Mesenchymal stem cell (in vitro differentiated cells and primary cell): ENCODE data around the gene TGFA.

Experiments used
- DNase-seq: peaks from one replicate; pipeline ENCODE4 v3.0.0-alpha.2; 2013
- H2AFZ ChIP-seq: one replicate; pipeline ENCODE4 v1.6.1; 2013; ENCODE audit warnings: low read depth, mild to moderate bottlenecking, control low read depth, inconsistent platforms, low read length, moderate library complexity
- H2AK5ac ChIP-seq: 2 replicates; pipeline ENCODE4 v1.6.1; 2013; ENCODE audit warnings: low read length, moderate library complexity, mild to moderate bottlenecking, inconsistent platforms; ENCODE audit not compliant: severe bottlenecking
- H2BK120ac ChIP-seq: one replicate; pipeline ENCODE4 v1.6.1; 2013; ENCODE audit warnings: low read depth, mild to moderate bottlenecking, inconsistent platforms, low read length, moderate library complexity
- H2BK12ac ChIP-seq, 2 experiments: one replicate each; pipeline ENCODE4 v1.6.1; 2013; ENCODE audit warnings: inconsistent platforms in 2 of 2, low read length in 2 of 2, mild to moderate bottlenecking in 2 of 2, moderate library complexity in 2 of 2, control low read depth in 1 of 2
- H2BK15ac ChIP-seq: one replicate; pipeline ENCODE4 v1.6.1; 2013; ENCODE audit warnings: mild to moderate bottlenecking, low read depth, inconsistent platforms; ENCODE audit not compliant: poor library complexity, severe bottlenecking
- H2BK5ac ChIP-seq: 2 replicates; pipeline ENCODE4 v1.6.1; 2013; ENCODE audit warnings: low read depth, mild to moderate bottlenecking, low read length, control low read depth, inconsistent platforms; ENCODE audit not compliant: poor library complexity, severe bottlenecking
- H3K14ac ChIP-seq, 2 experiments: one replicate each; pipeline ENCODE4 v1.6.1; 2013; ENCODE audit warnings: inconsistent platforms in 2 of 2, low read length in 2 of 2, control low read depth in 1 of 2, mild to moderate bottlenecking in 1 of 2, moderate library complexity in 1 of 2
- H3K18ac ChIP-seq, 2 experiments: one replicate each; pipeline ENCODE4 v1.6.1; 2013; ENCODE audit warnings: inconsistent platforms in 2 of 2, low read length in 2 of 2, control low read depth in 1 of 2, low read depth in 1 of 2, mild to moderate bottlenecking in 1 of 2
- H3K23ac ChIP-seq, 2 experiments: one replicate each; pipeline ENCODE4 v1.6.1; 2013; ENCODE audit warnings: inconsistent platforms in 2 of 2, low read length in 2 of 2, mild to moderate bottlenecking in 2 of 2, moderate library complexity in 2 of 2, control low read depth in 1 of 2
- H3K27ac ChIP-seq: 2 replicates; pipeline ENCODE4 v1.5.1; 2013; ENCODE audit warnings: mild to moderate bottlenecking, moderate library complexity, low read length, control low read depth, inconsistent platforms; ENCODE audit not compliant: poor library complexity, severe bottlenecking
- H3K27me3 ChIP-seq, 2 experiments: 2 replicates each; pipeline versions ENCODE4 v1.6.1 to v1.7.0; 2013; ENCODE audit warnings: low read length in 2 of 2, mild to moderate bottlenecking in 2 of 2, moderate library complexity in 2 of 2, control low read depth in 1 of 2, inconsistent platforms in 1 of 2; ENCODE audit not compliant: control insufficient read depth in 1 of 2, insufficient read depth in 1 of 2
- H3K36me3 ChIP-seq, 2 experiments: 2 replicates each; pipeline versions ENCODE4 v1.6.1 to v1.7.0; 2013; ENCODE audit warnings: low read length in 2 of 2, control low read depth in 1 of 2, inconsistent platforms in 1 of 2, low read depth in 1 of 2, mild to moderate bottlenecking in 1 of 2; ENCODE audit not compliant: insufficient read depth in 2 of 2, control insufficient read depth in 1 of 2
- H3K4ac ChIP-seq, 2 experiments: one replicate each; pipeline ENCODE4 v1.6.1; 2013; ENCODE audit warnings: inconsistent platforms in 2 of 2, low read length in 2 of 2, mild to moderate bottlenecking in 2 of 2, moderate library complexity in 2 of 2, control low read depth in 1 of 2, low read depth in 1 of 2
- H3K4me1 ChIP-seq: 2 replicates; pipeline ENCODE4 v1.6.1; 2013; ENCODE audit warnings: low read depth, low read length, control low read depth; ENCODE audit not compliant: control insufficient read depth, insufficient read depth
- H3K4me2 ChIP-seq: 2 replicates; pipeline ENCODE4 v1.6.1; 2013; ENCODE audit warnings: low read length, mild to moderate bottlenecking, inconsistent platforms; ENCODE audit not compliant: poor library complexity, severe bottlenecking
- H3K4me3 ChIP-seq, 2 experiments: 2 replicates each; pipeline versions ENCODE4 v1.5.1 to v1.7.0; 2013; ENCODE audit warnings: low read length in 2 of 2, mild to moderate bottlenecking in 2 of 2, control low read depth in 1 of 2, low read depth in 1 of 2; ENCODE audit not compliant: insufficient read depth in 1 of 2
- H3K79me1 ChIP-seq: replicated peaks from 2 replicates; pipeline ENCODE4 v1.6.1; 2013; ENCODE audit warnings: mild to moderate bottlenecking, control low read depth, low read length, inconsistent platforms; ENCODE audit not compliant: poor library complexity, severe bottlenecking
- H3K9ac ChIP-seq: 2 replicates; pipeline ENCODE4 v1.7.0; 2013; ENCODE audit warnings: mild to moderate bottlenecking, low read length, moderate library complexity
- H3K9me3 ChIP-seq: 2 replicates; pipeline ENCODE4 v1.7.0; 2013; ENCODE audit warnings: mild to moderate bottlenecking, low read length; ENCODE audit not compliant: control insufficient read depth
- H4K8ac ChIP-seq: one replicate; pipeline ENCODE4 v1.6.1; 2013; ENCODE audit warnings: inconsistent platforms, mild to moderate bottlenecking, low read length, moderate library complexity
- H4K91ac ChIP-seq: one replicate; pipeline ENCODE4 v1.6.1; 2013; ENCODE audit warnings: mild to moderate bottlenecking, low read length, inconsistent platforms
- WGBS: methylation state at CpG from one replicate; pipeline ENCODE4 v1.1.7; 2013; ENCODE audit warnings: mixed read lengths; 5-methylcytosine and 5-hydroxymethylcytosine counted together

Gene TGFA

GRCh38 chr2:70443078-70443465 lies 110.6 kb downstream of the TGFA start:
- WGBS = 63% methylated on average over 2 of the region's 2 CpGs
- H2AFZ ChIP-seq = no peak overlapping the region
- H3K4ac ChIP-seq = no peak overlapping the region
- H2BK120ac ChIP-seq = no peak overlapping the region
- H3K23ac ChIP-seq = no peak overlapping the region
- H3K36me3 ChIP-seq = no peaks in the 10 kb centered on the region
- no peak overlapping the region for H2BK15ac ChIP-seq
- H3K27me3 ChIP-seq = peaks cover 4 to 17% of the 10 kb centered on the region in 2 experiments
- H3K4me3 ChIP-seq = no peak overlapping the region
- H2AK5ac ChIP-seq = no peak overlapping the region
- H3K18ac ChIP-seq = no peak overlapping the region
- no peaks in the 10 kb centered on the region for H3K4me1 ChIP-seq
- no peaks in the 10 kb centered on the region for H3K9me3 ChIP-seq
- H3K4me2 ChIP-seq = no peak overlapping the region
- no peak for DNase-seq
- H2BK12ac ChIP-seq = no peak overlapping the region
- H3K79me1 ChIP-seq = no peaks in the 10 kb centered on the region
- no peak overlapping the region for H3K27ac ChIP-seq
- no peak overlapping the region for H4K91ac ChIP-seq
- no peak overlapping the region for H3K14ac ChIP-seq
- H3K9ac ChIP-seq = no peak overlapping the region
- H4K8ac ChIP-seq = no peak overlapping the region
- no peak overlapping the region for H2BK5ac ChIP-seq

GRCh38 chr2:70442301-70443077 lies 111.1 kb downstream of the TGFA start:
- H3K4me1 ChIP-seq = no peaks in the 10 kb centered on the region
- H3K9me3 ChIP-seq = no peaks in the 10 kb centered on the region
- H3K4ac ChIP-seq = no peak overlapping the region
- H2AFZ ChIP-seq = no peak overlapping the region
- no peak for DNase-seq
- no peaks in the 10 kb centered on the region for H3K79me1 ChIP-seq
- H3K27me3 ChIP-seq = peaks cover 4 to 17% of the 10 kb centered on the region in 2 experiments
- H3K4me2 ChIP-seq = no peak overlapping the region
- H3K18ac ChIP-seq = no peak overlapping the region
- no peak overlapping the region for H2BK15ac ChIP-seq
- H4K91ac ChIP-seq = no peak overlapping the region
- H3K36me3 ChIP-seq = no peaks in the 10 kb centered on the region
- no peak overlapping the region for H3K23ac ChIP-seq
- no peak overlapping the region for H3K27ac ChIP-seq
- no peak overlapping the region for H2BK120ac ChIP-seq
- H3K14ac ChIP-seq = no peak overlapping the region
- no peak overlapping the region for H4K8ac ChIP-seq
- H2AK5ac ChIP-seq = no peak overlapping the region
- 65% methylated on average over 6 of the region's 8 CpGs for WGBS
- H2BK5ac ChIP-seq = no peak overlapping the region
- H2BK12ac ChIP-seq = no peak overlapping the region
- no peak overlapping the region for H3K9ac ChIP-seq
- no peak overlapping the region for H3K4me3 ChIP-seq

GRCh38 chr2:70440621-70441020 lies 113.0 kb downstream of the TGFA start:
- Histone ChIP-seq H3K27me3 (peaks cover 7 to 31% of the 10 kb centered on the region in 2 experiments), H2BK15ac (no peak overlapping the region), H3K14ac (no peak overlapping the region), H3K79me1 (no peaks in the 10 kb centered on the region), H4K8ac (no peak overlapping the region), H2AK5ac (no peak overlapping the region), H2BK5ac (no peak overlapping the region), H3K4me2 (no peak overlapping the region), H3K9ac (no peak overlapping the region), H3K4me1 (no peaks in the 10 kb centered on the region), H3K18ac (no peak overlapping the region), H3K27ac (no peak overlapping the region), H3K4me3 (no peak overlapping the region), H2BK120ac (no peak overlapping the region), H2AFZ (no peak overlapping the region), H3K23ac (no peak overlapping the region), H3K36me3 (no peaks in the 10 kb centered on the region), H3K4ac (no peak overlapping the region), H3K9me3 (no peaks in the 10 kb centered on the region), H4K91ac (no peak overlapping the region), H2BK12ac (no peak overlapping the region)
- DNase-seq = no peak

GRCh38 chr2:70435138-70435537 lies 118.5 kb downstream of the TGFA start:
- no peak overlapping the region for H2AFZ ChIP-seq
- no peak overlapping the region for H2BK120ac ChIP-seq
- no peak overlapping the region for H2AK5ac ChIP-seq
- H3K23ac ChIP-seq = no peak overlapping the region
- H3K4me2 ChIP-seq = no peak overlapping the region
- no peaks in the 10 kb centered on the region for H3K79me1 ChIP-seq
- no peak overlapping the region for H2BK15ac ChIP-seq
- no peak for DNase-seq
- H3K4me3 ChIP-seq = no peak overlapping the region
- H2BK12ac ChIP-seq = no peak overlapping the region
- no peaks in the 10 kb centered on the region for H3K36me3 ChIP-seq
- no peak overlapping the region for H3K4ac ChIP-seq
- no peak overlapping the region for H3K14ac ChIP-seq
- H4K8ac ChIP-seq = no peak overlapping the region
- H3K9me3 ChIP-seq = peaks cover 6% of the 10 kb centered on the region
- no peak overlapping the region for H3K18ac ChIP-seq
- H3K4me1 ChIP-seq = no peaks in the 10 kb centered on the region
- peaks cover 7 to 15% of the 10 kb centered on the region in 2 experiments for H3K27me3 ChIP-seq
- H3K9ac ChIP-seq = no peak overlapping the region
- H4K91ac ChIP-seq = no peak overlapping the region
- H2BK5ac ChIP-seq = no peak overlapping the region
- H3K27ac ChIP-seq = no peak overlapping the region
- 33% methylated on average over 1 of the region's 1 CpG for WGBS
